ENCODE measurements around the gene ODAD4.

Gene ODAD4

GRCh38 chr17:41959030-41959335 is 28.6 kb downstream of the ODAD4 start:
- Histone ChIP-seq H3K18ac (ENCODE audit: low read depth in 1 of 2, low read length in 2 of 2) (peak overlapping the region in 1 of 2 experiments; percentile 82), H3K36me3 (ENCODE audit: control insufficient read depth in 1 of 2, insufficient read depth in 2 of 2, low read depth in 1 of 2, low read length in 2 of 2) (peaks cover 0 to 5% of the 10 kb centered on the region in 2 experiments), H2BK120ac (ENCODE audit: low read depth, low read length) (no peak overlapping the region), H3K4me1 (ENCODE audit: control insufficient read depth, insufficient read depth, low read depth, low read length) (peaks cover 30% of the 10 kb centered on the region), H3K27ac (ENCODE audit: low read length, poor library complexity, severe bottlenecking) (peak overlapping the region; percentile 58), H2BK5ac (ENCODE audit: low read depth, low read length, poor library complexity, severe bottlenecking) (no peak overlapping the region), H3K9me3 (ENCODE audit: control insufficient read depth, low read length) (no peaks in the 10 kb centered on the region), H3K14ac (ENCODE audit: low read length in 2 of 2) (no peak overlapping the region), H2BK15ac (ENCODE audit: low read depth, poor library complexity, severe bottlenecking) (no peak overlapping the region), H3K9ac (ENCODE audit: low read length) (no peak overlapping the region), H4K8ac (ENCODE audit: low read length) (no peak overlapping the region), H4K91ac (ENCODE audit: low read length) (no peak overlapping the region), H3K4ac (ENCODE audit: low read depth in 1 of 2, low read length in 2 of 2) (no peak overlapping the region), H3K27me3 (ENCODE audit: control insufficient read depth in 1 of 2, insufficient read depth in 1 of 2, low read length in 2 of 2) (peaks cover 0 to 3% of the 10 kb centered on the region in 2 experiments), H2AFZ (ENCODE audit: low read depth, low read length) (peak overlapping the region; percentile 10), H3K79me1 (replicated peaks; ENCODE audit: low read length, poor library complexity, severe bottlenecking) (no peaks in the 10 kb centered on the region), H3K4me3 (ENCODE audit: insufficient read depth in 1 of 2, low read depth in 1 of 2, low read length in 2 of 2) (no peak overlapping the region), H2AK5ac (ENCODE audit: low read length, severe bottlenecking) (no peak overlapping the region), H2BK12ac (ENCODE audit: low read length in 2 of 2) (peak overlapping the region in 1 of 2 experiments; percentile 4), H3K23ac (ENCODE audit: low read length in 2 of 2) (no peak overlapping the region), H3K4me2 (ENCODE audit: low read length, poor library complexity, severe bottlenecking) (no peak overlapping the region)
- no peak for DNase-seq
- WGBS: 36% methylated on average over 2 of the region's 2 CpGs

- Histone ChIP-seq H2BK15ac (ENCODE audit: low read depth, poor library complexity, severe bottlenecking) (no peak overlapping the region), H3K4me2 (ENCODE audit: low read length, poor library complexity, severe bottlenecking) (no peak overlapping the region), H2AFZ (ENCODE audit: low read depth, low read length) (peak overlapping the region; percentile 10), H3K4me1 (ENCODE audit: control insufficient read depth, insufficient read depth, low read depth, low read length) (peaks cover 30% of the 10 kb centered on the region), H3K4ac (ENCODE audit: low read depth in 1 of 2, low read length in 2 of 2) (peak overlapping the region in 1 of 2 experiments; percentile 71), H3K18ac (ENCODE audit: low read depth in 1 of 2, low read length in 2 of 2) (peak overlapping the region in 1 of 2 experiments; percentile 82), H2BK5ac (ENCODE audit: low read depth, low read length, poor library complexity, severe bottlenecking) (peak overlapping the region; percentile 69), H3K4me3 (ENCODE audit: insufficient read depth in 1 of 2, low read depth in 1 of 2, low read length in 2 of 2) (no peak overlapping the region), H4K8ac (ENCODE audit: low read length) (peak overlapping the region; percentile 76), H2AK5ac (ENCODE audit: low read length, severe bottlenecking) (peak overlapping the region; percentile 67), H4K91ac (ENCODE audit: low read length) (peak overlapping the region; percentile 62), H3K14ac (ENCODE audit: low read length in 2 of 2) (no peak overlapping the region), H3K27ac (ENCODE audit: low read length, poor library complexity, severe bottlenecking) (peak overlapping the region; percentile 58), H2BK120ac (ENCODE audit: low read depth, low read length) (no peak overlapping the region), H3K23ac (ENCODE audit: low read length in 2 of 2) (no peak overlapping the region), H3K9ac (ENCODE audit: low read length) (no peak overlapping the region), H3K36me3 (ENCODE audit: control insufficient read depth in 1 of 2, insufficient read depth in 2 of 2, low read depth in 1 of 2, low read length in 2 of 2) (peaks cover 0 to 5% of the 10 kb centered on the region in 2 experiments), H3K9me3 (ENCODE audit: control insufficient read depth, low read length) (no peaks in the 10 kb centered on the region), H3K27me3 (ENCODE audit: control insufficient read depth in 1 of 2, insufficient read depth in 1 of 2, low read length in 2 of 2) (peaks cover 0 to 3% of the 10 kb centered on the region in 2 experiments), H3K79me1 (replicated peaks; ENCODE audit: low read length, poor library complexity, severe bottlenecking) (no peaks in the 10 kb centered on the region), H2BK12ac (ENCODE audit: low read length in 2 of 2) (peak overlapping the region; percentile 4 to 75)
- DNase-seq: peak; percentile 74
- WGBS: 42% methylated on average over 17 of the region's 17 CpGs
These were observed 29.1 kb downstream of the ODAD4 start for GRCh38 chr17:41959336-41960095.

- Histone ChIP-seq H4K91ac (ENCODE audit: low read length) (no peak overlapping the region), H3K27ac (ENCODE audit: low read length, poor library complexity, severe bottlenecking) (no peak overlapping the region), H3K36me3 (ENCODE audit: control insufficient read depth in 1 of 2, insufficient read depth in 2 of 2, low read depth in 1 of 2, low read length in 2 of 2) (no peaks in the 10 kb centered on the region), H3K4me1 (ENCODE audit: control insufficient read depth, insufficient read depth, low read depth, low read length) (peaks cover 32% of the 10 kb centered on the region), H2BK15ac (ENCODE audit: low read depth, poor library complexity, severe bottlenecking) (no peak overlapping the region), H3K18ac (ENCODE audit: low read depth in 1 of 2, low read length in 2 of 2) (no peak overlapping the region), H2BK120ac (ENCODE audit: low read depth, low read length) (no peak overlapping the region), H2BK5ac (ENCODE audit: low read depth, low read length, poor library complexity, severe bottlenecking) (no peak overlapping the region), H4K8ac (ENCODE audit: low read length) (no peak overlapping the region), H3K9ac (ENCODE audit: low read length) (no peak overlapping the region), H2AFZ (ENCODE audit: low read depth, low read length) (no peak overlapping the region), H2BK12ac (ENCODE audit: low read length in 2 of 2) (no peak overlapping the region), H3K9me3 (ENCODE audit: control insufficient read depth, low read length) (no peaks in the 10 kb centered on the region), H3K4me3 (ENCODE audit: insufficient read depth in 1 of 2, low read depth in 1 of 2, low read length in 2 of 2) (no peak overlapping the region), H3K14ac (ENCODE audit: low read length in 2 of 2) (no peak overlapping the region), H3K4ac (ENCODE audit: low read depth in 1 of 2, low read length in 2 of 2) (no peak overlapping the region), H3K79me1 (replicated peaks; ENCODE audit: low read length, poor library complexity, severe bottlenecking) (no peaks in the 10 kb centered on the region), H3K23ac (ENCODE audit: low read length in 2 of 2) (no peak overlapping the region), H3K4me2 (ENCODE audit: low read length, poor library complexity, severe bottlenecking) (no peak overlapping the region), H3K27me3 (ENCODE audit: control insufficient read depth in 1 of 2, insufficient read depth in 1 of 2, low read length in 2 of 2) (peaks cover 0 to 3% of the 10 kb centered on the region in 2 experiments), H2AK5ac (ENCODE audit: low read length, severe bottlenecking) (no peak overlapping the region)
- WGBS: 100% methylated on average over 1 of the region's 5 CpGs
- no peak for DNase-seq
These were observed 31.7 kb downstream of the ODAD4 start for GRCh38 chr17:41962111-41962510.

GRCh38 chr17:41962768-41963434 is 32.5 kb downstream of the ODAD4 start:
- Histone ChIP-seq H3K4me3 (ENCODE audit: insufficient read depth in 1 of 2, low read depth in 1 of 2, low read length in 2 of 2) (no peak overlapping the region), H3K4ac (ENCODE audit: low read depth in 1 of 2, low read length in 2 of 2) (no peak overlapping the region), H3K4me1 (ENCODE audit: control insufficient read depth, insufficient read depth, low read depth, low read length) (peaks cover 31% of the 10 kb centered on the region), H3K27me3 (ENCODE audit: control insufficient read depth in 1 of 2, insufficient read depth in 1 of 2, low read length in 2 of 2) (peaks cover 0 to 3% of the 10 kb centered on the region in 2 experiments), H2AFZ (ENCODE audit: low read depth, low read length) (no peak overlapping the region), H3K36me3 (ENCODE audit: control insufficient read depth in 1 of 2, insufficient read depth in 2 of 2, low read depth in 1 of 2, low read length in 2 of 2) (peaks cover 2 to 4% of the 10 kb centered on the region in 2 experiments), H2AK5ac (ENCODE audit: low read length, severe bottlenecking) (no peak overlapping the region), H3K79me1 (replicated peaks; ENCODE audit: low read length, poor library complexity, severe bottlenecking) (no peaks in the 10 kb centered on the region), H3K9me3 (ENCODE audit: control insufficient read depth, low read length) (no peaks in the 10 kb centered on the region), H3K14ac (ENCODE audit: low read length in 2 of 2) (no peak overlapping the region), H2BK5ac (ENCODE audit: low read depth, low read length, poor library complexity, severe bottlenecking) (no peak overlapping the region), H4K91ac (ENCODE audit: low read length) (no peak overlapping the region), H3K9ac (ENCODE audit: low read length) (no peak overlapping the region), H3K18ac (ENCODE audit: low read depth in 1 of 2, low read length in 2 of 2) (no peak overlapping the region), H4K8ac (ENCODE audit: low read length) (no peak overlapping the region), H2BK15ac (ENCODE audit: low read depth, poor library complexity, severe bottlenecking) (no peak overlapping the region), H3K4me2 (ENCODE audit: low read length, poor library complexity, severe bottlenecking) (no peak overlapping the region), H3K23ac (ENCODE audit: low read length in 2 of 2) (no peak overlapping the region), H2BK12ac (ENCODE audit: low read length in 2 of 2) (no peak overlapping the region), H3K27ac (ENCODE audit: low read length, poor library complexity, severe bottlenecking) (no peak overlapping the region), H2BK120ac (ENCODE audit: low read depth, low read length) (no peak overlapping the region)
- peak; percentile 71 for DNase-seq
- 16% methylated on average over 7 of the region's 9 CpGs for WGBS

All from mesenchymal stem cell (in vitro differentiated cells and primary cell).